K562 (cell line): Measurements from ENCODE around the gene TMCO4. TPM values are rescaled to one million over a fixed set of nuclear protein-coding genes. Genes with fewer than 3 reads are reported as not detected.

Experiments used
- DLX4 ChIP-seq: fragments of 250-450 bp; sonication (Bioruptor Pico); IDR thresholded peaks from 2 replicates; pipeline ENCODE4 v1.6.1; 2021; ENCODE audit warnings: mild to moderate bottlenecking
- E2F8 ChIP-seq: fragments of 450-650 bp; IDR thresholded peaks from 2 replicates; pipeline ENCODE4 v1.7.1; 2018; ENCODE audit warnings: mild to moderate bottlenecking, low read depth; ENCODE audit not compliant: partially characterized antibody
- EP300 ChIP-seq: IDR thresholded peaks from 2 replicates; pipeline ENCODE4 v1.6.1; 2012; ENCODE audit warnings: low read length, improper control_type of control experiment
- EZH2 ChIP-seq: IDR thresholded peaks from 2 replicates; pipeline ENCODE4 v1.6.1; 2012; ENCODE audit warnings: low read depth, mild to moderate bottlenecking, inconsistent platforms, low read length, borderline replicate concordance
- HDGF ChIP-seq: fragments of 450-650 bp; IDR thresholded peaks from 2 replicates; pipeline ENCODE4 v1.6.1; 2016
- NFXL1 ChIP-seq: fragments of 450-650 bp; formaldehyde crosslinking; IDR thresholded peaks from 2 replicates; pipeline ENCODE4 v1.4.0; 2021; ENCODE audit warnings: mild to moderate bottlenecking
- RAD51 ChIP-seq: fragments of 450-650 bp; IDR thresholded peaks from 2 replicates; pipeline ENCODE4 v1.7.1; 2016; ENCODE audit warnings: low read depth, mild to moderate bottlenecking, borderline replicate concordance
- THAP12 ChIP-seq: fragments of 250-450 bp; sonication (Bioruptor Pico); IDR thresholded peaks from 2 replicates; pipeline ENCODE4 v1.9.0; 2021; ENCODE audit warnings: mild to moderate bottlenecking, inconsistent platforms
- ZNF197 ChIP-seq: fragments of 200-800 bp; sonication (Bioruptor generic); IDR thresholded peaks from 2 replicates; pipeline ENCODE4 v1.6.1; 2016; ENCODE audit warnings: low read depth, missing genetic modification characterization, missing compliant biosample characterization
- polyA plus RNA-seq, 8 experiments: library from polyadenylated mRNA; depleted of rRNA in 4 of 8; stranded (reverse) in 5 of 8; unstranded in 3 of 8; fragments of >200 nt; fragmentation: Nextera tagmentation in 2 of 8; fragmentation: Illumina TruSeq in 1 of 8; extraction: Ambion mirVana in 2 of 8; extraction: Trizol in 1 of 8; gene quantifications; 2 replicates each; pipeline versions ENCODE4 v1.2.1 to v1.2.3, GENCODE V29; 2011 to 2014; ENCODE audit warnings: inconsistent platforms in 1 of 8, missing spikeins in 1 of 8
- total RNA-seq, 7 experiments: library from RNA; depleted of rRNA in 6 of 7; stranded (reverse); fragments of >200 nt in 6 of 7; fragmentation: Illumina TruSeq in 2 of 7; extraction: Trizol in 2 of 7; gene quantifications; 2 replicates each; pipeline versions ENCODE4 v1.2.1 to v1.2.3, GENCODE V29; 2011 to 2021; ENCODE audit warnings: low replicate concordance in 1 of 7

Gene TMCO4
- total and polyA plus RNA-seq, 9 of the 15 experiments (the other 6 are each of a cell fraction or from before 2014, with no cell fraction given), result 0.06 to 2.1 (median 1.2) TPM

GRCh38 chr1:19776933-19777332 lies 22.8 kb downstream of the TMCO4 start (continued):
- TF ChIP-seq E2F8, result no peak
- no peak for TF ChIP-seq THAP12 (CRISPR knock-in tag)
- TF ChIP-seq NFXL1 (CRISPR knock-in tag), result no peak
- peak; percentile 56 for TF ChIP-seq RAD51
- TF ChIP-seq EZH2, result no peak
- TF ChIP-seq HDGF, result no peak
- no peak for TF ChIP-seq EP300
- no peak for TF ChIP-seq ZNF197 (CRISPR knock-in tag)
- no peak for TF ChIP-seq DLX4 (CRISPR knock-in tag)
